KG1 (cell line): Measurements from ENCODE around the gene CCDC102A.

Source experiments
- DNase-seq: peaks from one replicate; lab custom pipeline; 2025; lab: John Stamatoyannopoulos, UW

CCDC102A gene

DNA sequence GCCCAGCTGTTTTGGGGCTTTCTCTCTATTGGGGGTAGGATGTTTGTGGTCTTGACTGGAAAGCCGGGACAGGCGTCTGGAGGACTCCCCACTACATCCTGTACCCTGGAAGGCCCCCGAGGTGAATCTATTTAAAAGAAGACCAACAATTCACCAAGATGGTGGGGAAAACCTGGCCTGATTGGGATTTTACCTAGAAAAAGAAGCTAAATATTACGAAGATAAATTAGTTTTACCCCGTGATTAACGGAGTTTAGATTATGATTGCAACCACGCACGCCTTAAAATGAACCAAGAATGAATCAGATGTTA, 779 bp upstream of the CCDC102A start:
- peak; percentile 28 for DNase-seq

DNA sequence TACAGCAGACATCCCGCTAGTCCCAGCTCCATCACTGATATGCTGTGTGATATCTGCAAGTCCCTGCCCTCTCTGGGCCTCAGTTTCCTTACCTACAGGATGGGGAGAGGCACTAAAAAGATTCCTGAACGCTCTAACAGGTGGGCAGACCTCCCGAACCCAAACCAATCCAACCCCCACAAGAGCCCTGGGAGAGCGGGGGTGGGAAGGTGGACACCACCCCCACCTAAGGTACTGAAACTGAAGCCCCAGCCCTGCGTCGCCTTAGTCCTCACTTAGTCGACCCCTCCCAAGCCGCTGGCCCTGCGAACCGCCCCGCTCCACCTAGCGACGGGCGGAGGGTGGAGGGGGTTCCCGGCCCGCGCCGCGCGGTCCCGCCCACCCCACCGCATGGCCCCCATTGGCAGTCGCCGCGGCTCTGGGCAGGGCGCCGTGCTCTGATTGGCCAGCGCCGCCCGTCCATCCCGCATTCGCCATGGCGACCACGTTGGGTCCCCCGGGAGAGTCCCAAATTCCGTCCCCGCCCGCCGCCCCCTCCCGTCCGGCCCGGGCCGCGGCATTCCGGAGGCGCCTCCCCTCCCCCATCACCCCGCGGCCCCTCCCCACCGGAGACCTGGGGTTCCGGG, 578 bp downstream of the CCDC102A start:
- peak; percentile 47 for DNase-seq

DNA sequence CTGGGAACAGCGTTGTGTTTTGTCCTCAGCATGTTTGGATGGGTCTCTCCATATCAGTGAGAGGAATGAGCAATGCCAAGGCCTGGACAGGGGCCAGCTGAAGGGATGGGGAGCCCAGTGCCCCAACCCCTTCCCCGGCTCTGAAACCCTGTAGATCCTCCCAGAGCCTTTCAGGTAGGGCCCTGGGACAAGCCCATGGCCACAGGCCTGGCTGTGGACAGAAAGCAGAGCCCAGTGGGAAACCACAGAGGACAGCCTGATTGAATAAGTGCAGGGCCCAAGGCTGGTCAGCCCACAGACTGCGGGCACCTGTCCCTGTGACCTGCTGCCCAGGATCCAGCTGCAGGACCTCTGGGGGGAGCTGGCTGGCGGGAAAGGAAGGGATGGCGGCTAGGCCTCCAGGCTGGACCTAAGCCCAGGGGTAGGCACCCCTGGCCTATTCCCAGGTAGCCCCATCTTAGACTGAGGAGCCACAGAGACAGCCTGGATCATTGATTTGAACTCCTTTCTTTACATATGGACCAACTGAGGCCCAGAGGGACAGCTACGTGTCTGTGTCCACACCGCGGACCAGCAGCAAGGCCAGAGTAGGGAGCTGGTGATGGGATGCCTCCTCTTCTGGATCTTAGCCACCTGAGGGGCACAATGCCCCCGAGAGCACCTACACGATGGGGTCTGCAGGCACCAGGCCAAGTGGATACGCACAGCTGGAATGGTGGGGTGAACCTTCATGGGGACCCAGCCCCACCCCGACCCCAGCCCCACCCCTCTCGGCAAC, 1.3 kb downstream of the CCDC102A start:
- no peak for DNase-seq

DNA sequence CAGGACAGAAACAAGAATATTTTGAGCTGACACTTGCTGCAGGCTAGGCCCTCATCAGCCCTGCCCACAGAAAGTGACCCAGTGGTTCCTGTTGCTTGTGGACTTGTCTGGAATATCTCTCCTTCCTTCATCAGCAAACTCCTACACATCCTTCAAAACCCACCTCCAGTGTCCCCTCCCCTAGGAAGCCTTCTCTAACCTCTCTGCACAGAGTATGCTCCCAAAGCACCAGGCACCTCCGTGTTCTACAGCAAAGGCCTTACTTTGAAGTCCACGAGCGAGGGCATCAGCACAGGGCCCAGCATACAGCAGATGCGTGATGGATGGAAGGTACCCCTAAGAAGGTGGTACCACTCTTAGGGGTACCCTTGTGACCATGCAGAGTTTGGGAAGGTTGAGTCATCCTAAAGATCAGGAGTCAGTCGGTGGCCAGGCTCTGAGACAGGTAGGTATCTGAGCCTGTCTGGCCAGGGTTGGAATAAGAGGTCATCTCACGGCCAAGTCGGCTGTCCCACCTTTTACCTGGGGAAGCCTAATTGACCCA, 2.0 kb downstream of the CCDC102A start:
- DNase-seq = no peak

DNA sequence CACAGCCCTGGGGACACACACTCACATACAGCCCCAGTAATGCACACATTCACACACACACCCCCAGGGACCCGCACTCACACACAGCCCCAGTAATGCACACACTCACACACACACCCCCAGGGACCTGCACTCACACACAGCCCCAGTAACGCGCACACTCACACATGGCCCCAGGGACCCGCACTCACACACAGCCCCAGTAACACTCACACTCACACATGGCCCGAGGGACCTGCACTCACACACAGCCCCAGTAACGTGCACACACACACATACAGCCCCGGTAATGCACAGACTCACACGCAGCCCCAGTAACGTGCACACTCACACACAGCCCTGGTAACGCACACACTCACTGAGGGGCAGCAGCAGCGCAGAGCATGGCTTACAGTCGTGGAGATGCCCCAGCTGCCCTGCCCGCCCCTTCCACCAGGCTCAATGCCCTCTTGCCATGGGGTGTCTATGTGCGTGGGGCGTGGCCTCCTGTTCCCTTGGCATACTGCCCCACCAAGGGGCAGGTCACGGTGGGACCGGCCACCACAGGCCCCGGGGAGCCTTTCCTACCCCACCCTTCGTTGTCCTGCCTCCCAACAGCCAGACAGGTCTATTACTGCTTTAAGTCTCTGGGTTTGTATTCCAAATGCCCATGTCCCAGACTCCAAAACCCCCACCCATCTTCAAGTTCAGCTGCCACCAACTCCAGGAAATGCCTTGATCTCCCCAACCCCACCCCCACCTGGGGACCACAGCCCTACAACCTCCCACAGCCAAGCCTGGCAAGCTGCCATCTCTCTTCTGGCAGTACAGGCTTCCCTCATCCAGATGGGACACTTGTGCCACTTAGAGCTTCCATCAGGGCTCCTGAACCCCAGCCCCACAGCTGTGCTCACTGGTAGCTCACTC, 2.7 kb downstream of the CCDC102A start:
- DNase-seq = no peak

DNA sequence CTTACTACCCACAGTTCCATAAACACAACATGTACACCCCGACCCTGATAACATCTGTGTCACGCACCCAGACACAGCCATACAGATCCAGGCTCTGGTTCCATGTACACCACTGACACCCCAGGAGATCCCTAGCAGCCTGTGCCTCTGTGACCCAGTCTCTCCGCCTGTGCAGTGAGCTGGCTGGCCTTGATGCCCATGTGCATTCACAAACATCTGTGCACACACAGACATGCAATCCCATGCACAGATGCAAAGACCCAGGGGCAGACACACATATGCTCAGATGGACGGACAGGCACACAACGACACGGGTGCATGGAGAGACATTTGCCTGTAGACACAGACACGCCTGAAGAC, 4.1 kb downstream of the CCDC102A start:
- DNase-seq = no peak

DNA sequence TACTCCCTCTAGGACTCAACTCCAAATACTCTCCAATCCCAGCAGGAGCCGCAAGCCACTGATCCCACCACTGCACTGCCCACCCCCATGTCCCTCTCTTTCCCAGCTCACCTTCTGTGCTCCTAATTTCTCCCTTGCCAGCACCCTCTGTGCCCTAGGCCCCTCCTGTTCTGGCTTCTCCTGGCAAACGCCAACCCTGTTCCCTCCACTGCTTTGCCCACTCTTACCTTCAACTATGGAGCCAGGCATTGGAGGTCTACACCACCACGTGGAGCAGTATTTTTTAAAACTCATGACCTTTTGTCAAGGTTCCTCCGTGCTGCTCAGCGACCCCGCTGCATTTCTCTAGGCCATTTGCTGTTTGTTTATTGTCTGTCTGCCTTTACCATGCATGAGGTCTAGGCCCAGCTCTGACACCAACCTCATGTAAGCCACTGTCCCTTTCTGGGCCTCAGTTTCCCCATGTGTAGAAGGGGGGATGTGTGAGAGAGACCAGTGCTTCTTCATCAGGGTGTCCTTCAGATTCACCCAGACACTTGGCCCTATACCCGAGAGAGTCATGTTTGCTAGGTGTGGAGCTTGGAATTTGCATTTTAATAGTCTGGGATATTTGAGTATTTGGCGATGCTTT, 4.6 kb downstream of the CCDC102A start:
- DNase-seq = no peak

DNA sequence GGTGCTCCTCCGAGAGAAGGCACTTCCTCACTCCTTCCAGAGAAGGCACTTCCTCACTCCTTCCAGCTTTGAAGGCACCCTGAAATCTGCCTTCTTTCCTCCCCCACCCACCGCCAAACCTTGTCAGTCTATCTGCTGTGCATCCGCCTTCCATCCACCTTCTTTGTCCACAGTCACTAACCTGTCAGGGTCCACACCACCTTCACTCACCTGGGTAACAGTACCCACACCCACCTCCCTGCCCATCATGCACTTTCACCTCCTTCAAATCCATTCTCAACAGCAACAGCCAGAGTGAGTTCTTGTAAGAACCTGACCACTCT, 5.2 kb downstream of the CCDC102A start:
- DNase-seq = no peak

DNA sequence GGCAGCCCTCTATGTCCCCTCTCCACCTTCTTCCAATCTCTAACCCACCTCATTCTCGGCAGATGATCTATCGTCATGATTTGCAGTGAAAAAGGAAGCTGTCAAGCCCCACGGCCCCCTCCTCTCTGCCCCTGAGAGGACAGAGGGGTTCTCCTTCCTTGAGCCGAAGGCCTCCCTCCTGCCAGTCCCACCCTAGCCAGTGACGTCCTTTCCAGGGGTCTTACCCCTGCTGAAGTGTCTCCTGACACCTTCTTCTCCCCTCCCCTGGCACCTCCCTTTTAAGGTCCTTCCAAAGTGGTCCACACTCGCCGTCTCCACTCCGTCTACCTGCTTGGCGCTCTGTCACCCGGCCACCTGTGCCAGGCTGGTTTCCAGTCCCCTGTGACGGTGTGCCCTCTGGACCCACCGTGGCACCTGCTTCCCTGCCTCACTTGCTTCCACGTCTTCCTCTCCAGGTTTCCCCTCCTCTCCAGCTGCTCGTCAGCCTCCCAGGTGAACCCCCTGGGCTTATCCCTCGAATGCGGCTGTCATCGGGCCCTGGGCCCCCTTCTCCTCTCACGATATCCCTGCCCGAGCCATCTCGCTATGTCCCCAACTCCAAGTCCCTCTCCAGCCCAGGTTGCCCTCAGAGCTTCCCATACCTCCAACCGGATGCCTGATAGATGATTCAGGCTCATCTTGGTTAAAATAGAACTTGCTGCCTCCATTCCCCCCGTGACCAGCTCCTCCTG, 5.7 kb downstream of the CCDC102A start:
- no peak for DNase-seq

DNA sequence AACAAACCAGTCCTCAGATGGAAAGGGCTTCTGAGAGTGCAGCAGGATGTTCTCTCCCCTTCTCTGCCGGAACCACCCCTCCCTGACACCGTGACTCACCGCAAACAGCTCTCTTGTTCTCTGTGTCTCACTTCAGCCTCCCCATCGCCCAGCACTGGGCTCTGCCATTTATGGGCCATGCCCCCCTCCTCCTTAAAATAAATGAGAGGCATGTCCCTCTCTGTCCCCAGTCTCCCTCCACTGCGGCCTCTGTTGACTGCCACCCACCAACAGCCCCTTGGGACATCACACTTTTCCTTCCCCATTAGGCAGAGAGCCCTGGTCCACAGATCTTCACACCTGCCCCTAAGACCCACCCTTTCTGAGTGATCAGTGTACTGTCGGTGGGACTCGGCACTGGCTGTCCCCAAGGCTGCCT, 6.3 kb downstream of the CCDC102A start:
- peak; percentile 8 for DNase-seq

DNA sequence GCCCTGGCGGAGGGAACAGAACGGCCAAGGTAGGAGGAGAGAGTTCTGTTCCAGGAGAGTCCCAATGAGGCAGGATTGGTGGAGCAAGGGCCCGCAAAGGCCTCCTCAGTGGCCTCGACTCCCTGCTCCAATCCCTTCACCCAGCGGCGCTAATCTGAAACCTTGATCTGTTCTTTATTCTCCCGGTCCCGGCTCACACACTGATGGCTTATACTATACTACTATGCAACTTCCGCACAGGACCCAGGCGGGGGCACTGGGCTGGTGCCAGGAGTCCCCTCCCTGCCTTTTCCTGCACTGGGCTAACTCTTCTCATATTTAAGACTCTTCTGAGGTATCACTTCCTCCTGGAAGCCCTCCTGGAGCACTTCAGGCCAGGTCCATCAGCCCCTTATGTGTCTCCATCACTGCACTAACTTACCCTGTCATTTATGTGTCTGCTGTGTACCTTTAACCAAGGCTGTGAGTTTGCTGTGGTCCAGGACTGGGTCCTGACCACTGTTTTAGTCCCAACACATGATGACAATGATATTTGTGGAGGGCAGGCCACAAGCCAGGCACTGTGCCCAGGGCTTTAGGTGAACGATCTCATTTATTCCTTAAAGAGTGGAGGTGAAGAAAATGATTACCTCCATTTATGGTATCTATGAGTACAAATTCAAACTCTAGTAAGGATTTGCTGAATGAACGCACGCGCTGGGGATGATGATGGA, 6.8 kb downstream of the CCDC102A start:
- no peak for DNase-seq

DNA sequence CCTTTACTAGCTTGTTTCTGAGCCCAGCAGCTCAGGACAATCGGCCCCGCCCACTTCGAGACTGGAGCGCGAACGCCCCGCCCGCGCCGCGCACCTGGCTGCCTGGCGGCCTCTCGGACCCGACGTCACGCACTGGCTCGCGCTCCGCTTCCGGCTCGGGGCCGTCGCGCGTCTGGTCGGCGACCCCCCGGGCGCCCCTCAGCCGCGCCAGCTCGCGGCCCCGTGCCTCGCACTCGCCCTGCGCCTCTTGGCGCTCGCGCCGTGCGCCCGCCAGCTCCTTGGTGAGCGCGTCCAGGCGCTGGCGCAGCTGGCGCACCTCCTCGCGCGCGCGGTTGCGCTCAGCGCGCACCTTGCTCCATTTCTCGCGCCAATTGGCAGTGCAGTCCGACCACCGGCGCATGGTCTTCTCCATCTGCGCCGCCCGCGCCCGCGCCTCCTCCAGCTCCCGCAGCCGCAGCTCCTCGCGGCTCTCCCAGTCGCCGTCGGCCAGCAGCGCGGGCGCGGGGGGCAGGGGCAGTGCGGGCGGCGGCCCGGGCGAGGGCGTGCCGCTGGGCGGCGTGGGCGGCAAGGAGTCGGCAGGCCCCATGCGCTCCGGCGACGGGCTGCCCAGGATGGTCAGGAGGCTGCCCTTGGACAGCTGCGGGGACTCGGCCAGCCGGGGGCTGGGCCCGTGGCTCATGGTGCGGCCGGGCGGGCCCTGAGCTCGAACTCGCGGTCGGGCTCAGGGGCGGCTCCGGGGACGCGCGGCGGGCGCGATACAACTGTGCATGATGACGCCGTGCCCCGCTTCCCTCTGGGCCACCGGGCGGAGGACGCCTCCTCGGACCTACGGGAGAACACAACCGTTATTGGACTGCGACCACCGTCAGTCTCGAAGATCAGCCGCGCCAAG, 7.6 kb downstream of the CCDC102A start:
- DNase-seq = no peak

DNA sequence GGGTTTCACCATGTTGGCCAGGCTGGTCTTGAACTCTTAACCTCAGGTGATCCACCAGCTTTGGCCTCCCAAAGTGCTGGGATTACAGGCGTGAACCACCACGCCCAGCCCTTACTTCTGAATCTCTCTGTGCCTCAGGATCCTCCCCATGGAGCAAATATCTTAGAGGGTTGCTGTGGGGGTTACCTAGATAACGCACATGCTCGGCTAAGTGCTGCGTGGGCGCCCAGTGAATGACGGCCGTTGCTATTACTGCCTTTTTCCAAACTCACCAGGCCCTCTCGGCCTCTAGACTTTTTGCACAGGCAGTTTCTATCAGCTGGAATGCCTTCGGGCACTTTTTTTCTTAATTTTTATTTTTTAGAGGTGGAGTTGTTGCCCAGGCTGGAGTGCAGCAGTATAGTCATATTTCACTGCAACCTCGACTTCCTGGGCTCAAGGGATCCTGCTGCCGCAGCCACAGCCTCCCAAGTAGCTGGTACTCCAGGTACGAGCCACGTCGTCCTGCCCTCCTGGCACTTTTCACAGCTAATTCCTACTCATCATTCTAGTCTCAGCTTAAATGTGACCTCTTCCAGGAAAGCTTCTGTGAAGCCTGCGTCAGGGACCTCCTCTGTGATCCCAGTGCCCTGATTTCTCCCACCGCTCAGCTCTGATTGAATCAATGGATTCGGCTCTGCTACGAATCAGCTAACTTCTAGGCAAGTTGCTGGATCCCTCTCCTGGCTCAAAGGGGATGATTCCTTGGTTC, 8.6 kb downstream of the CCDC102A start:
- no peak for DNase-seq

DNA sequence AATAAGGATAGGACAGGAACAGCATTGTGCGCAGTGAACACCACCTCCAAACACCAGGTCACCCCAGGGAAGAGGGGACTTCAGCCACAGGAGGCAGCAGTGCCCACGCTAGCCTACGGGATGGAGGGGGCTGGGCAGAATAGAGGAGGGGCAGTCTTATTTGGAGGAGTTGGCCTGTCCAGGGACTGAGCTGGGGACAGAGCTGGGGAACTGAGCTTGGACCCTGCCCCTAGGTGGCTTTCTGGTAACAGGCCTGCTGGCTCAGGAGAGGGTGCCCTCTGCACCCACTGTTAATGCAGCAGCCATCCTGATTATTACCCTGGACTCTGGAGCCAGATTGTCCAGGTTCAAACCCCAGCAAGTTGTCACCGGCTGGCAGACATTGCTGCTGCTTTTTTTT, 9.3 kb downstream of the CCDC102A start:
- no peak for DNase-seq

DNA sequence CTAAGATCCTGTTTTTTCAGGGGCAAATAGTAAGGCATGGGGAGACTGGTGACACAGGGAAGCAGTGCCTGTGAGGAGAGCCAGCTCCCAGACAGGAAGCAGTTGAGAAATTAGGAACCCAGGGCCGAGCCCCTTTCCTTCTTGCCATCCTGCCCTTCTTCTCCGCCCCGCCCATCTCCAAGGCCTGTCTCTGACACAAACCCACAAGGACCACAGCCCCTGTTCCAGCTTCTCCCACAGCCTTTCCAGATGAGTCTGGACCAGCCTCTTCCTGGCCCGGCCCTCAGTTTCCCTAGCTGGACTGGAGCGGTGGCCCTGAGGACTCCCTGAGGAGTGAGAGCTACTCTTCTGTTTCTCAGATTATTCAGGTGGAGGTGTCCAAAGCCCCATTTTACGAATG, 9.9 kb downstream of the CCDC102A start:
- DNase-seq = no peak

DNA sequence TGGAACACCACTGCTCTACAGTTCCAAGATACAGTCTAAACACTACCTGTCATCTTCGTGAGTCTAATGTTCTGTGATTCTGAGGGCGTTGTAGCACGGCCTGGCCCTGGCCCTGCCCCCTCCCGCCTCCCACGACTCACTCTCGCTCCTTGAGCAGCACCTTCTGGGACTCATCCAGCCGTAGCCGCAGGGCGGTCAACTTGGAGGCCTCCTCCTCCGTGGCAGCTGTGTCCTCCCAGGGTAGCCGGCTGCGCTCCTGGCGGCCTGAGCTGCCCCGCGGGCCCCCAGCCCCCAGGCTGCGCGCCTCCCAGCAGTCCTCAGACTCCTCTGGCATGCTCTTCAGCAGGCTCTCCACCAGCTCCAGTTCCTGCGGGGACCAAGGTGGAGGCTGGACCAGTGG, 10.6 kb downstream of the CCDC102A start:
- DNase-seq = no peak

DNA sequence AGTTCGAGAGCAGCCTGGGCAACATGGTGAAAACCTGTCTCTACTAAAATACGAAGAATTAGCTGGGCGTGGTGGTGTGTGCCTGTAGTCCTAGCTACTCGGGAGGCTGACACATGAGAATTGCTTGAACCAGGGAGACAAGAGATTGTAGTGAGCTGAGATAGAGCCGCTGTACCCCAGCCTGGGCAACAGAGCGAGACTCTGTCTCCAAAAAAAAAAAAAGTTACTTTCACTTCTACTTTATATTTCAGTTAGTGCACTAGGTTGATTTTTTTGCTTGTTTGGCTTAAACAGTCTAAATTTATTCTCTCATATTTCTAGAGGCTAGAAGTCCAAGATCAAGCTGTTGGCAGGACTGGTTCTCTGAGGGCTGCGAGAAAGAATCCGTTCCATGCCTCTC, 13.4 kb downstream of the CCDC102A start:
- DNase-seq = no peak

DNA sequence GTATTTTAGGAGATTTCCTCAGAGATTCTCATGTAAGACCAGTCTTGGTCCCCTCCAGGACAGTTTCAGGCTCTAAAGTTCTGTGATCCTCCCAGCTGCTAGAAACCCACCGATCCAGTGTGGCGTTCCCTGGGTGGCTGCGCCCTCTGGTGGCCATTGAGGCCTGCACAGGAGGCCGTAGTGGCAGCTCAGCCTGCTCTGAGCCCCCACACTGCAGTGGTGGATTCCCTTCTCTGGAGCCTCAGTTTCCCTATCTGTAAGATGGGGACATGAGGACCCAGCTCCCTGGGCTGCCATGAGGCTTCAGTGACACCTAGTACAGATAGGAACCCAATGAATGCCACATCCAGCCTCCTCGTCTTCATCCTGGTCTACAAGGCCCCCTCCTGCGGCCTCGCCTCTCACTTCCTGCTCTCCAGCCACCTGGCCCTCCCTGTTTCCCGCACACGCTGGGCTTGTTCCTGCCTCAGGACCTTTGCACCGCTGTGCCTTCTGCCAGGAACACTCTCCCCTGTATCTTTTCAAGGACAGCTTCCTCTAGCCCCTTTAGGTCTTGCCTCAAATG, 16.5 kb downstream of the CCDC102A start:
- peak; percentile 48 for DNase-seq

DNA sequence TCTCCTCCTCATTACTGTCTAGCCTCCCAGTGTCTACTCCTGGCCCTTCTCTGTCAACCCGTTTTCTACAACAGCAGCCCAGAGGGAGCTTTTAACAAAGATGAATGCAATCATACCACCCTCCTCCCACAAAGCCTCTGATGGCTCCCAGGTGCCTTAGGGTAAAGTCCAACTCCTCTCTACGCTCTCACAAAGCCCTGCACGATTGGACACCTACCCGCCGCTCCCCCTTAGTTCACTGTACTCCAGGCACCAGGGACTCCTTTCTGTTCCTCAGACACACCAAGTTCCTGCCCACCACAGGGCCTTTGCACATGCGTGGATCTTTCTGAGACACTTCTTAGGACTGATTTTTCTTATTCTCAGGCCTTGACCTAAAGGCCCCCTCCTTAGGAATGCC, 17.4 kb downstream of the CCDC102A start:
- no peak for DNase-seq
